ENCODE data around the gene RPS21. TPM values are rescaled to one million over a fixed set of nuclear protein-coding genes. Genes with fewer than 3 reads are reported as not detected.
A peak's percentile ranks its signal among the peaks of the same experiment; 100 is the strongest.

Gene RPS21
- total RNA-seq, 1 donor from 2014 or later = 1,089 TPM

- Mint-ChIP-seq H3K9me3 (no peaks in the 10 kb centered on the region), H3K4me3 (peak within 1 kb of the TSS; percentile 66), H3K27me3 (ENCODE audit: low read depth) (no peaks in the 10 kb centered on the region), H3K4me1 (peaks cover 60% of the 10 kb centered on the region), H3K27ac (peak within 1 kb of the TSS; percentile 91), H3K36me3 (no peaks in the 10 kb centered on the region)
- DNase-seq (ENCODE audit: low spot score in 2 of 2, unreplicated experiment in 2 of 2) = peak; percentile 78 to 89
- no peak for TF ChIP-seq CTCF (IDR thresholded peaks at IDR 0.05; ENCODE audit: unreplicated experiment)
Measured at GRCh38 chr20:62427172-62428001, 40.5 kb downstream of the RPS21 start, which contains the start of gene RBBP8NL. Gene RBBP8NL, minus strand, starts transcription at chr20:62427539. Its CDS starts 7,892 bp downstream, at chr20:62419647.

- H3K27ac Mint-ChIP-seq = peak overlapping the region; percentile 16
- H3K4me1 Mint-ChIP-seq = peaks cover 58% of the 10 kb centered on the region
- TF ChIP-seq CTCF (IDR thresholded peaks at IDR 0.05; ENCODE audit: unreplicated experiment) = no peak
Measured at GRCh38 chr20:62428002-62428372, 41.1 kb downstream of the RPS21 start.

GRCh38 chr20:62428396-62429295 lies 41.7 kb downstream of the RPS21 start:
- no peaks in the 10 kb centered on the region for H3K36me3 Mint-ChIP-seq
- H3K4me1 Mint-ChIP-seq = peaks cover 57% of the 10 kb centered on the region
- H3K4me3 Mint-ChIP-seq = peak overlapping the region; percentile 39
- DNase-seq (ENCODE audit: low spot score in 2 of 2, unreplicated experiment in 2 of 2) = no peak
- no peaks in the 10 kb centered on the region for H3K27me3 Mint-ChIP-seq (ENCODE audit: low read depth)
- TF ChIP-seq CTCF (IDR thresholded peaks at IDR 0.05; ENCODE audit: unreplicated experiment) = no peak
- peak overlapping the region; percentile 91 for H3K27ac Mint-ChIP-seq
- H3K9me3 Mint-ChIP-seq = no peaks in the 10 kb centered on the region

More at GRCh38 chr20:62428002-62428372, 41.1 kb downstream of the RPS21 start:
- no peak overlapping the region for H3K4me3 Mint-ChIP-seq
- H3K36me3 Mint-ChIP-seq = no peaks in the 10 kb centered on the region
- no peaks in the 10 kb centered on the region for H3K9me3 Mint-ChIP-seq
- no peaks in the 10 kb centered on the region for H3K27me3 Mint-ChIP-seq (ENCODE audit: low read depth)
- DNase-seq (ENCODE audit: low spot score in 2 of 2, unreplicated experiment in 2 of 2) = no peak

- Mint-ChIP-seq H3K27me3 (ENCODE audit: low read depth) (no peaks in the 10 kb centered on the region), H3K4me3 (no peak overlapping the region), H3K9me3 (no peaks in the 10 kb centered on the region), H3K36me3 (no peaks in the 10 kb centered on the region), H3K27ac (no peak overlapping the region), H3K4me1 (peaks cover 62% of the 10 kb centered on the region)
- no peak for DNase-seq (ENCODE audit: low spot score in 2 of 2, unreplicated experiment in 2 of 2)
- no peak for TF ChIP-seq CTCF (IDR thresholded peaks at IDR 0.05; ENCODE audit: unreplicated experiment)
Measured at GRCh38 chr20:62429455-62430310, 42.8 kb downstream of the RPS21 start.

- no peak overlapping the region for H3K4me3 Mint-ChIP-seq
- peaks cover 61% of the 10 kb centered on the region for H3K4me1 Mint-ChIP-seq
- H3K27ac Mint-ChIP-seq = no peak overlapping the region
- DNase-seq (ENCODE audit: low spot score in 2 of 2, unreplicated experiment in 2 of 2) = no peak
- no peak for TF ChIP-seq CTCF (IDR thresholded peaks at IDR 0.05; ENCODE audit: unreplicated experiment)
- H3K36me3 Mint-ChIP-seq = no peaks in the 10 kb centered on the region
- H3K9me3 Mint-ChIP-seq = no peaks in the 10 kb centered on the region
- H3K27me3 Mint-ChIP-seq (ENCODE audit: low read depth) = no peaks in the 10 kb centered on the region
Measured at GRCh38 chr20:62430311-62430853, 43.5 kb downstream of the RPS21 start.

All from mesothelial cell of epicardium (in vitro differentiated cells).